Measurements from ENCODE around the gene RABGAP1L. TPM values are rescaled to one million over a fixed set of nuclear protein-coding genes. Genes with fewer than 3 reads are reported as not detected.

Gene RABGAP1L
- total and polyA plus RNA-seq, 2 of the 8 experiments (the other 6 are each of a cell fraction or from before 2014, with no cell fraction given) = 33.3 to 156 TPM

DNA sequence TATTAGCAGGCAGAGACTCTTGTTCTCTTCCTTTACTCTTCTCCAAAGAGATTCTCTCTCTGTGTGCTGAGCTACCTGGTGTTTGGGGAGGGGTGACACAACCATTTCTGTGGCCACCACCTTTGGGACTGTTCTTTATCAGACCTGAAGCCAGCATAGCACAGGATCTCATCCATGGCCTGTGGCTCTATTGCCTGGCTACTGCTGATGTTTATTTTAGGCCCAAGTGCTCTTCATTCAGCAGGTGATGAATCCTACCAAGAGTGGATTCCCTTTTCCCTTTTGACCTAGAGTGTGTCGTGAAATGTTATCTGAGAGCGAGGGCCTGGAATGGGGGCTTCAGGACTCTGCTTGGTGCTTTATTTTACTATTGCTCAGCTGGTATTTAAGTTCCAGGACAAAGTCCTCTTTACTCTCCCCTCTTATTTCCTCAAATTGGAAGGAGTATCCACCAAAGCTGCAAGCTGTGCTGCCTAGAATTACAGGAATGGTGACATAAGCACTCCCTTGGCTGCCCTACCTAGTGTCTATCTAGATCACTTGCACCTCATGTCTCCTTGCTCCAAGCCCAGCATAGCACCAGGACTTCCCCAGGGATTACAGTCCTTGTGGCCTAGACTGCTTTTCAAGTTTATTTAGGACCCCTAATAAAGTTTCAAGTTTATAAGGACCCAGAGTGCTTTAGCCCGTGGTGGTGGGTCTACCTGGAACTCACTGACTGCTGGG lies 193.7 kb downstream of the RABGAP1L start:
- Histone ChIP-seq H3K23ac (ENCODE audit: insufficient read length) (no peak overlapping the region), H4K20me1 (replicated peaks in 1 of 2; ENCODE audit: control insufficient read depth in 1 of 2, insufficient read depth in 2 of 2, low read length in 2 of 2) (no peaks in the 10 kb centered on the region), H3K18ac (ENCODE audit: extremely low read depth, low read length) (no peak overlapping the region), H3K36me3 (ENCODE audit: control insufficient read depth in 2 of 4, insufficient read depth in 4 of 4, low read length in 3 of 4) (no peaks in the 10 kb centered on the region), H3K56ac (replicated peaks; ENCODE audit: insufficient read length, low read depth, low read length) (no peak overlapping the region), H3K27me3 (replicated peaks in 1 of 4; ENCODE audit: control insufficient read depth in 3 of 4, extremely low read depth in 1 of 4, insufficient read depth in 3 of 4, low read length in 3 of 4) (no peaks in the 10 kb centered on the region), H3K79me2 (ENCODE audit: control insufficient read depth in 1 of 2, insufficient read depth in 2 of 2, low read length in 2 of 2) (no peaks in the 10 kb centered on the region), H3K23me2 (ENCODE audit: low read depth, low read length) (no peaks in the 10 kb centered on the region), H2BK120ac (replicated peaks; ENCODE audit: low read depth, low read length) (no peak overlapping the region), H4K91ac (replicated peaks; ENCODE audit: insufficient read length, low read length) (no peak overlapping the region), H2AFZ (ENCODE audit: low read length) (no peak overlapping the region), H3K4ac (replicated peaks; ENCODE audit: insufficient read length, low read depth, low read length) (no peak overlapping the region), H4K8ac (ENCODE audit: extremely low read depth, insufficient read depth, low read length) (no peak overlapping the region), H3K9me3 (ENCODE audit: insufficient read depth in 2 of 2, low read depth in 1 of 2, low read length in 1 of 2) (no peaks in the 10 kb centered on the region; a peak in 1 of 4 replicates), H3K14ac (ENCODE audit: insufficient read length) (no peak overlapping the region), H3K4me1 (replicated peaks in 1 of 4; ENCODE audit: control insufficient read depth in 3 of 4, insufficient read depth in 4 of 4, low read length in 3 of 4) (no peaks in the 10 kb centered on the region), H3K27ac (ENCODE audit: low read depth, low read length) (no peak overlapping the region), H3K4me2 (ENCODE audit: insufficient read depth in 1 of 2, low read depth in 2 of 2, low read length in 2 of 2) (no peak overlapping the region), H2BK15ac (ENCODE audit: low read length) (no peak overlapping the region), H3K9ac (replicated peaks in 1 of 4; ENCODE audit: extremely low read depth in 1 of 4, low read depth in 3 of 4, low read length in 3 of 4) (no peak overlapping the region), H3K4me3 (ENCODE audit: extremely low read depth in 1 of 4, insufficient read depth in 2 of 4, low read depth in 3 of 4, low read length in 4 of 4) (no peak overlapping the region), H2BK12ac (ENCODE audit: low read depth, low read length) (no peak overlapping the region), H2AK5ac (ENCODE audit: low read depth, low read length) (no peak overlapping the region), H2BK5ac (ENCODE audit: low read depth, low read length) (no peak overlapping the region), H3K79me1 (ENCODE audit: low read depth, low read length) (no peaks in the 10 kb centered on the region), H4K5ac (ENCODE audit: insufficient read length, low read depth, low read length) (no peak overlapping the region), H2BK20ac (ENCODE audit: low read length) (no peak overlapping the region)
- FAIRE-seq = no peak
- POLR2A ChIA-PET (ENCODE audit: partially characterized antibody) = no interaction called here
- CTCF ChIA-PET (ENCODE audit: partially characterized antibody) = no interaction called here
- WGBS, 2 experiments (ENCODE audit: extremely low coverage in 1 of 2, insufficient coverage in 1 of 2, insufficient read length in 1 of 2, insufficient replicate concordance in 2 of 2, low coverage in 1 of 2, low lambda C conversion rate in 2 of 2, missing lambda C conversion rate in 1 of 2) = 84% methylated on average over 3 of the region's 3 CpGs; no CpG with 5 or more reads in 1 of the 2 experiments
- no peak for DNase-seq (ENCODE audit: low read depth in 1 of 2, low spot score in 2 of 2)
- TF ChIP-seq SP4 (IDR thresholded peaks at IDR 0.05; ENCODE audit: low read length) (no peak), ATF3 (IDR thresholded peaks at IDR 0.05; ENCODE audit: insufficient read depth, low read depth, low read length) (no peak), YY1 (IDR thresholded peaks at IDR 0.05; ENCODE audit: low read depth, low read length) (no peak), EP300 (IDR thresholded peaks at IDR 0.05; ENCODE audit: borderline replicate concordance in 1 of 2, low read depth in 2 of 2, low read length in 2 of 2) (no peak), RAD21 (IDR thresholded peaks at IDR 0.05 in 1 of 2, conservative IDR thresholded peaks at IDR 0.05 in 1 of 2; ENCODE audit: low read depth in 2 of 2, low read length in 2 of 2) (no peak), JUND (IDR thresholded peaks at IDR 0.05; ENCODE audit: low read length) (no peak), POLR2A (IDR thresholded peaks at IDR 0.05; ENCODE audit: control extremely low read depth in 1 of 2, low read depth in 2 of 2, low read length in 2 of 2) (no peak), SP1 (IDR thresholded peaks at IDR 0.05; ENCODE audit: low read depth, low read length) (no peak), ZNF274 (IDR thresholded peaks at IDR 0.05; ENCODE audit: borderline replicate concordance, extremely low read depth, low read length) (no peak), CBX8 (IDR thresholded peaks at IDR 0.05; ENCODE audit: borderline replicate concordance, low read depth, low read length) (no peak)

All from H1 (cell line).